Suppressor macrophage treated with lipopolysaccharide for 1 hour (primary cell): ENCODE data around the gene BARX1.
"Not testable (repeated sequence)": the region's sequence is repeated elsewhere in the genome, so short reads cannot be mapped to it uniquely, and the experiment has no call there.

Experiments used
- DNase-seq, 3 donors: peaks; one replicate each; pipeline ENCODE4 v3.0.0-alpha.2; 2020 to 2022

The BARX1 gene

GRCh38 chr9:93950619-93951601 is 4.2 kb downstream of the BARX1 start:
- DNase-seq: peak; percentile 38 to 67 (median 49)

- DNase-seq: peak in 1 of 3 donors; percentile 46
These were observed 5.3 kb downstream of the BARX1 start for GRCh38 chr9:93949694-93950449.

GRCh38 chr9:93949073-93949693 is 6.0 kb downstream of the BARX1 start:
- DNase-seq: no peak

- peak in 2 of 3 donors; percentile 39 to 59 for DNase-seq
These were observed 6.6 kb downstream of the BARX1 start for GRCh38 chr9:93948441-93949072.

GRCh38 chr9:93947409-93948070 is 7.6 kb downstream of the BARX1 start:
- no peak for DNase-seq

GRCh38 chr9:93946338-93946712 is 8.8 kb downstream of the BARX1 start:
- DNase-seq: no peak

GRCh38 chr9:93945400-93946337 is 9.5 kb downstream of the BARX1 start:
- DNase-seq: peak; percentile 73 to 77 (median 74)

- DNase-seq: no peak
These were observed 11.1 kb downstream of the BARX1 start for GRCh38 chr9:93944011-93944410.

GRCh38 chr9:93942161-93942560 is 13.0 kb downstream of the BARX1 start:
- peak; percentile 41 to 70 (median 67) for DNase-seq

- DNase-seq: no peak
These were observed 13.7 kb downstream of the BARX1 start for GRCh38 chr9:93941493-93941892.

GRCh38 chr9:93940951-93941350 is 14.2 kb downstream of the BARX1 start:
- no peak for DNase-seq

- not testable (repeated sequence) for DNase-seq
These were observed 15.6 kb downstream of the BARX1 start for GRCh38 chr9:93939589-93939988.

- no peak for DNase-seq
These were observed 18.0 kb downstream of the BARX1 start for GRCh38 chr9:93937193-93937592.

- DNase-seq: no peak
These were observed 23.2 kb downstream of the BARX1 start for GRCh38 chr9:93931905-93932304.

GRCh38 chr9:93930070-93930469 is 25.1 kb downstream of the BARX1 start:
- DNase-seq: no peak

- no peak for DNase-seq
These were observed 25.9 kb downstream of the BARX1 start for GRCh38 chr9:93929231-93929630.

GRCh38 chr9:93922535-93922934 is 32.6 kb downstream of the BARX1 start:
- DNase-seq: no peak

GRCh38 chr9:93920131-93920800 is 34.9 kb downstream of the BARX1 start:
- DNase-seq: no peak

GRCh38 chr9:93918061-93918460 is 37.1 kb downstream of the BARX1 start:
- DNase-seq: no peak

GRCh38 chr9:93917121-93917853 is 37.9 kb downstream of the BARX1 start:
- no peak for DNase-seq
